H1 (cell line): Measurements from ENCODE around the gene GSE1. TPM values are rescaled to one million over a fixed set of nuclear protein-coding genes. Genes with fewer than 3 reads are reported as not detected.

Source experiments
- CTCF ChIA-PET: fragments of 300-600 bp; sonication (Branson Sonifier 250); formaldehyde crosslinking; loops from one replicate; lab custom pipeline; 2021; ENCODE audit not compliant: partially characterized antibody; lab: Charles Lee
- POLR2A ChIA-PET: fragments of 300-600 bp; sonication (Branson Sonifier 250); formaldehyde crosslinking; loops from one replicate; lab custom pipeline; 2021; ENCODE audit warnings: inconsistent platforms; ENCODE audit not compliant: partially characterized antibody; lab: Charles Lee
- DNase-seq, 2 experiments: peaks; one replicate each; pipeline versions ENCODE4 v3.0.0 to v3.0.0-alpha.2; 2010 to 2022; ENCODE audit warnings: low spot score in 2 of 2, low read depth in 1 of 2, mixed read lengths in 1 of 2
- FAIRE-seq: peaks from 2 replicates; lab custom pipeline; 2011; peaks lifted over from hg19 to GRCh38; lab: Jason Lieb, UNC
- H2AFZ ChIP-seq: 2 replicates; pipeline ENCODE4 v1.8.1; 2012; ENCODE audit warnings: low read length, inconsistent platforms
- H2AK5ac ChIP-seq: 2 replicates; pipeline ENCODE4 v1.6.1; 2013; ENCODE audit warnings: low read depth, low read length
- H2BK120ac ChIP-seq: replicated peaks from 2 replicates; pipeline ENCODE3; 2013; ENCODE audit warnings: low read depth, low read length, inconsistent platforms
- H2BK12ac ChIP-seq: 2 replicates; pipeline ENCODE4 v1.6.1; 2013; ENCODE audit warnings: low read depth, low read length
- H2BK15ac ChIP-seq: 2 replicates; pipeline ENCODE4 v1.6.1; 2013; ENCODE audit warnings: low read length
- H2BK20ac ChIP-seq: 2 replicates; pipeline ENCODE4 v1.6.1; 2013; ENCODE audit warnings: low read length
- H2BK5ac ChIP-seq: 2 replicates; pipeline ENCODE4 v1.6.1; 2013; ENCODE audit warnings: low read depth, low read length
- H3K14ac ChIP-seq: 2 replicates; pipeline ENCODE4 v1.6.1; 2013; ENCODE audit warnings: inconsistent platforms; ENCODE audit not compliant: insufficient read length
- H3K18ac ChIP-seq: 2 replicates; pipeline ENCODE4 v1.6.1; 2013; ENCODE audit warnings: low read length; ENCODE audit errors: extremely low read depth
- H3K23ac ChIP-seq: 2 replicates; pipeline ENCODE4 v1.6.1; 2013; ENCODE audit warnings: inconsistent platforms; ENCODE audit not compliant: insufficient read length
- H3K23me2 ChIP-seq: 2 replicates; pipeline ENCODE4 v1.6.1; 2013; ENCODE audit warnings: low read depth, low read length
- H3K27ac ChIP-seq: 2 replicates; pipeline ENCODE4 v1.6.1; 2011; ENCODE audit warnings: low read depth, low read length, inconsistent platforms
- H3K27me3 ChIP-seq, 4 experiments: replicated peaks in 1 of 4; 1 replicate in 1 of 4; 2 replicates in 3 of 4; pipeline versions ENCODE4 v1.6.1 to v1.8.1; 2011 to 2013; ENCODE audit warnings: low read length in 3 of 4, mild to moderate bottlenecking in 3 of 4, inconsistent platforms in 2 of 4, mixed read lengths in 2 of 4, moderate library complexity in 1 of 4; ENCODE audit not compliant: control insufficient read depth in 3 of 4, insufficient read depth in 3 of 4; ENCODE audit errors: extremely low read depth in 1 of 4
- H3K36me3 ChIP-seq, 4 experiments: 2 replicates each; pipeline versions ENCODE4 v1.6.1 to v1.8.1; 2011 to 2013; ENCODE audit warnings: mild to moderate bottlenecking in 4 of 4, low read length in 3 of 4, moderate library complexity in 2 of 4, control low read depth in 1 of 4, inconsistent platforms in 1 of 4; ENCODE audit not compliant: insufficient read depth in 4 of 4, control insufficient read depth in 2 of 4
- H3K4ac ChIP-seq: replicated peaks from 2 replicates; pipeline ENCODE3; 2013; ENCODE audit warnings: low read length, low read depth, mixed read lengths, inconsistent platforms; ENCODE audit not compliant: insufficient read length
- H3K4me1 ChIP-seq, 4 experiments: replicated peaks in 1 of 4; 1 replicate in 1 of 4; 2 replicates in 3 of 4; pipeline versions ENCODE4 v1.6.1 to v1.8.1; 2011 to 2013; ENCODE audit warnings: low read length in 3 of 4, inconsistent platforms in 2 of 4, mixed read lengths in 1 of 4; ENCODE audit not compliant: insufficient read depth in 4 of 4, control insufficient read depth in 3 of 4
- H3K4me2 ChIP-seq, 2 experiments: 2 replicates each; pipeline versions ENCODE4 v1.6.1 to v1.8.1; 2011 to 2013; ENCODE audit warnings: low read depth in 2 of 2, low read length in 2 of 2, control low read depth in 1 of 2, inconsistent platforms in 1 of 2, mild to moderate bottlenecking in 1 of 2; ENCODE audit not compliant: insufficient read depth in 1 of 2
- H3K4me3 ChIP-seq, 4 experiments: fragments of 200-600, 300-600 bp in 1 of 4; sonication (generic), shearing (Covaris generic), sonication (Bioruptor Twin) in 1 of 4; 2 replicates each; pipeline versions ENCODE4 v1.5.1 to v1.8.1; 2011 to 2016; ENCODE audit warnings: low read length in 4 of 4, low read depth in 3 of 4, control low read depth in 2 of 4, inconsistent platforms in 2 of 4, mild to moderate bottlenecking in 2 of 4, mixed read lengths in 1 of 4, moderate library complexity in 1 of 4; ENCODE audit not compliant: insufficient read depth in 2 of 4; ENCODE audit errors: extremely low read depth in 1 of 4
- H3K56ac ChIP-seq: replicated peaks from 2 replicates; pipeline ENCODE3; 2013; ENCODE audit warnings: low read depth, mild to moderate bottlenecking, mixed read lengths, low read length, inconsistent platforms; ENCODE audit not compliant: insufficient read length
- H3K79me1 ChIP-seq: 2 replicates; pipeline ENCODE4 v1.6.1; 2013; ENCODE audit warnings: low read depth, low read length, control low read depth
- H3K79me2 ChIP-seq, 2 experiments: 2 replicates each; pipeline versions ENCODE4 v1.6.1 to v1.8.1; 2012 to 2013; ENCODE audit warnings: low read length in 2 of 2, mild to moderate bottlenecking in 2 of 2, inconsistent platforms in 1 of 2; ENCODE audit not compliant: insufficient read depth in 2 of 2, control insufficient read depth in 1 of 2
- H3K9ac ChIP-seq, 4 experiments: replicated peaks in 1 of 4; 1 replicate in 1 of 4; 2 replicates in 3 of 4; pipeline versions ENCODE4 v1.6.1 to v1.8.1; 2011 to 2013; ENCODE audit warnings: low read depth in 3 of 4, low read length in 3 of 4, control low read depth in 2 of 4, mild to moderate bottlenecking in 2 of 4, moderate library complexity in 2 of 4, inconsistent platforms in 1 of 4; ENCODE audit errors: extremely low read depth in 1 of 4
- H3K9me3 ChIP-seq, 2 experiments: 2 replicates each; pipeline versions ENCODE4 v1.6.1 to v1.8.1; 2012 to 2013; ENCODE audit warnings: mild to moderate bottlenecking in 2 of 2, moderate library complexity in 2 of 2, control low read depth in 1 of 2, inconsistent platforms in 1 of 2, low read depth in 1 of 2, low read length in 1 of 2, mixed read lengths in 1 of 2; ENCODE audit not compliant: insufficient read depth in 2 of 2
- H4K20me1 ChIP-seq, 2 experiments: replicated peaks in 1 of 2; 2 replicates each; pipeline versions ENCODE3 to v1.8.1; 2011 to 2013; ENCODE audit warnings: inconsistent platforms in 2 of 2, low read length in 2 of 2, mild to moderate bottlenecking in 1 of 2; ENCODE audit not compliant: insufficient read depth in 2 of 2, control insufficient read depth in 1 of 2
- H4K5ac ChIP-seq: 2 replicates; pipeline ENCODE4 v1.6.1; 2013; ENCODE audit warnings: low read length, low read depth, mixed read lengths, inconsistent platforms; ENCODE audit not compliant: insufficient read length
- H4K8ac ChIP-seq: 2 replicates; pipeline ENCODE4 v1.8.0; 2013; ENCODE audit warnings: mild to moderate bottlenecking, moderate library complexity, low read length, inconsistent platforms; ENCODE audit not compliant: insufficient read depth; ENCODE audit errors: extremely low read depth
- H4K91ac ChIP-seq: replicated peaks from 2 replicates; pipeline ENCODE3; 2013; ENCODE audit warnings: low read length, mixed read lengths, inconsistent platforms; ENCODE audit not compliant: insufficient read length
- JUND ChIP-seq: IDR thresholded peaks from 2 replicates; pipeline ENCODE4 v1.6.1; 2011; ENCODE audit warnings: mild to moderate bottlenecking, improper control_type of control experiment, low read length
- KDM1A ChIP-seq: fragments of 200-600, 300-600 bp; sonication (generic); IDR thresholded peaks from 2 replicates; pipeline ENCODE4 v1.7.1; 2016; ENCODE audit warnings: mild to moderate bottlenecking, low read length, borderline replicate concordance
- RNF2 ChIP-seq: fragments of 200-900, 300-1000 bp; sonication (generic); IDR thresholded peaks from 2 replicates; pipeline ENCODE4 v1.7.1; 2016; ENCODE audit warnings: borderline replicate concordance, low read depth, mild to moderate bottlenecking, antibody characterized with exemption, low read length; ENCODE audit not compliant: poor library complexity, severe bottlenecking; ENCODE audit errors: missing control alignments
- WGBS, 2 experiments: shearing (Covaris generic) in 1 of 2; methylation state at CpG; one replicate each; pipeline versions ENCODE4 v1.1.6 to v1.1.7; 2013 to 2015; ENCODE audit warnings: low lambda C conversion rate in 2 of 2, mixed read lengths in 2 of 2, inconsistent platforms in 1 of 2, low coverage in 1 of 2, missing lambda C conversion rate in 1 of 2; ENCODE audit not compliant: insufficient replicate concordance in 2 of 2, insufficient coverage in 1 of 2, insufficient read length in 1 of 2; ENCODE audit errors: extremely low coverage in 1 of 2, missing lambda C conversion rate in 1 of 2; 5-methylcytosine and 5-hydroxymethylcytosine counted together
- polyA plus RNA-seq, 7 experiments: library from polyadenylated mRNA; depleted of rRNA in 3 of 7; stranded (reverse) in 5 of 7; unstranded in 2 of 7; fragments of >200 nt in 5 of 7; fragments of 200-250 nt in 2 of 7; gene quantifications; 1 replicate in 5 of 7; 2 replicates in 1 of 7; 4 replicates in 1 of 7; pipeline versions ENCODE4 v1.2.1 to v1.2.3, GENCODE V29; 2011 to 2013; ENCODE audit warnings: missing spikeins in 2 of 7, mixed read lengths in 2 of 7
- total RNA-seq: library from RNA; stranded (reverse); fragmentation: NEBNext Ultra II Directional; extraction: Animal tissue kit (Norgen Biotek cat#: 25700); gene quantifications from 2 replicates; pipeline ENCODE4 v1.2.1, GENCODE V29; 2021

Gene GSE1
- total and polyA plus RNA-seq, 2 of the 8 experiments (the other 6 are each of a cell fraction or from before 2014, with no cell fraction given): 26.0 to 65.6 TPM

- Histone ChIP-seq H4K91ac (no peak overlapping the region), H3K79me2 (peaks cover 0 to 26% of the 10 kb centered on the region in 2 experiments; a peak in 2 of 4 replicates), H2AFZ (no peak overlapping the region), H4K8ac (peak overlapping the region; percentile 80; the same call in 1 of the 2 replicates), H3K27ac (no peak overlapping the region), H2BK12ac (no peak overlapping the region), H2BK120ac (no peak overlapping the region), H2BK20ac (no peak overlapping the region), H3K9ac (peak overlapping the region in 1 of 4 experiments; percentile 39; a peak in 1 of 7 replicates), H2AK5ac (no peak overlapping the region), H3K27me3 (no peaks in the 10 kb centered on the region), H3K9me3 (no peaks in the 10 kb centered on the region), H3K4ac (no peak overlapping the region), H2BK15ac (no peak overlapping the region), H3K4me1 (peaks cover 0 to 5% (median 0%) of the 10 kb centered on the region in 4 experiments; a peak in 1 of 7 replicates), H3K56ac (no peak overlapping the region), H3K4me2 (peak overlapping the region; percentile 45 to 65), H3K14ac (no peak overlapping the region), H3K18ac (no peak overlapping the region; the same call in 1 of the 2 replicates), H3K23me2 (no peaks in the 10 kb centered on the region; the same call in 1 of the 2 replicates), H3K79me1 (peaks cover 2% of the 10 kb centered on the region; the same call in 1 of the 2 replicates), H2BK5ac (no peak overlapping the region), H3K4me3 (peak overlapping the region; percentile 15 to 55 (median 24); a peak in 6 of 8 replicates), H4K20me1 (peaks cover 0 to 4% of the 10 kb centered on the region in 2 experiments), H4K5ac (no peak overlapping the region), H3K36me3 (peaks cover 0 to 7% (median 0%) of the 10 kb centered on the region in 4 experiments; a peak in 4 of 8 replicates), H3K23ac (no peak overlapping the region)
- 58% methylated on average over 27 of the region's 27 CpGs; no CpG with 5 or more reads in 1 of the 2 experiments for WGBS, 2 experiments
- CTCF ChIA-PET: interaction anchor here (0.5 to 37.0 kb wide), 15 partner anchors 9 to 1887 kb away, joined by 3 to 620 read pairs (median 4); no protein-coding TSS in a partner anchor
- POLR2A ChIA-PET: interaction anchor here (1.0 to 9.5 kb wide), 8 partner anchors 8 to 28 kb away, joined by 3 to 77 read pairs (median 6); no protein-coding TSS in a partner anchor
- DNase-seq (no peak), FAIRE-seq (no peak)
- TF ChIP-seq KDM1A: peak; percentile 33; the same call in 1 of the 2 replicates
- TF ChIP-seq JUND: no peak
- no peak for TF ChIP-seq RNF2
These were observed 76.3 kb downstream of the GSE1 start for GRCh38 chr16:85689285-85689949.
